ENCODE results near the gene ZFHX2.

The ZFHX2 gene

DNA sequence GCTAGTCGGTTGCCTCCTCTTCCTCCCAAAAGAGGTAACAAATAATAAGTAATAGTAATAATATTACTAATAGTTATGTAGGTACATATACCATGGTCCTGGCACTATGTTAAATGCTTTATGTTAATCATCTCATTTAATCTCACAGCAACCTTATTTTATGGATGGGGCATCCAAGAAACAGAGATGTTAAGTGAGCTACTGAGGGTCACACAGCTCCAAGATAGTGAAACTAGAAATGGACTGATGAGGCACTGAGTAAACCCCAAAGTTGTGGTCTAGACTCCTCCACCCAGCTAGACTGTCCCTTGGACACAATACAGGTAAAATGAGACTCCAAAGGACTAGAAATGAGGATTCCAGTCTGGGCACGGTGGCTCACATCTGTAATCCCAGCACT, 15.1 kb downstream of the ZFHX2 start:
- peaks cover 6% of the 10 kb centered on the region for H3K4me1 ChIP-seq
- no peaks in the 10 kb centered on the region for H3K9me3 ChIP-seq
- no peaks in the 10 kb centered on the region for H3K36me3 ChIP-seq
- no peaks in the 10 kb centered on the region for H3K27me3 ChIP-seq
- no peak overlapping the region for H3K4me3 ChIP-seq (ENCODE audit: low read depth, low read length)
- TF ChIP-seq, protein P1, sequence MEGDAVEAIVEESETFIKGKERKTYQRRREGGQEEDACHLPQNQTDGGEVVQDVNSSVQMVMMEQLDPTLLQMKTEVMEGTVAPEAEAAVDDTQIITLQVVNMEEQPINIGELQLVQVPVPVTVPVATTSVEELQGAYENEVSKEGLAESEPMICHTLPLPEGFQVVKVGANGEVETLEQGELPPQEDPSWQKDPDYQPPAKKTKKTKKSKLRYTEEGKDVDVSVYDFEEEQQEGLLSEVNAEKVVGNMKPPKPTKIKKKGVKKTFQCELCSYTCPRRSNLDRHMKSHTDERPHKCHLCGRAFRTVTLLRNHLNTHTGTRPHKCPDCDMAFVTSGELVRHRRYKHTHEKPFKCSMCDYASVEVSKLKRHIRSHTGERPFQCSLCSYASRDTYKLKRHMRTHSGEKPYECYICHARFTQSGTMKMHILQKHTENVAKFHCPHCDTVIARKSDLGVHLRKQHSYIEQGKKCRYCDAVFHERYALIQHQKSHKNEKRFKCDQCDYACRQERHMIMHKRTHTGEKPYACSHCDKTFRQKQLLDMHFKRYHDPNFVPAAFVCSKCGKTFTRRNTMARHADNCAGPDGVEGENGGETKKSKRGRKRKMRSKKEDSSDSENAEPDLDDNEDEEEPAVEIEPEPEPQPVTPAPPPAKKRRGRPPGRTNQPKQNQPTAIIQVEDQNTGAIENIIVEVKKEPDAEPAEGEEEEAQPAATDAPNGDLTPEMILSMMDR (IDR thresholded peaks at IDR 0.05; ENCODE audit: low read depth, low read length): no peak
- DNase-seq: no peak

DNA sequence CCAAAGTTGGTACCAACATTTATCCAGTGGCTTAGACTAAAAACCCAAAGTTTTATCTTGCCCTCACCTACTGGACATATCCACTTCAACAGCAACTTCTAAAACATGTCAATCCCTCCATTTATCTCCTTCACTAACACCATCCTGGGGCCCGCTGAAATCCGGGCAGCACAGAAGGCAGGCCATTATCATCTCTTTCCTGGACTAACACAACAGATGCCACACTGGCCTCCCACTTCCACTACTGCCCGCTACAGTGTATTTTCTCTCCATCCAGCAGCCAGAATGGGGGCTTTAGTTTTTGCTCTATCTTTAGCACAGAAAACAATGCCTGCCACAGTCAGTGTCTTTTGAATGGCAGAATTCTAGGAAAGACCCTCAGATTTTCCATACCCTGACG, 15.6 kb downstream of the ZFHX2 start:
- no peak for DNase-seq
- Histone ChIP-seq H3K36me3 (no peaks in the 10 kb centered on the region), H3K4me1 (peaks cover 6% of the 10 kb centered on the region), H3K9me3 (no peaks in the 10 kb centered on the region), H3K27me3 (no peaks in the 10 kb centered on the region), H3K4me3 (ENCODE audit: low read depth, low read length) (no peak overlapping the region)
- TF ChIP-seq, protein P1 (IDR thresholded peaks at IDR 0.05; ENCODE audit: low read depth, low read length): no peak

DNA sequence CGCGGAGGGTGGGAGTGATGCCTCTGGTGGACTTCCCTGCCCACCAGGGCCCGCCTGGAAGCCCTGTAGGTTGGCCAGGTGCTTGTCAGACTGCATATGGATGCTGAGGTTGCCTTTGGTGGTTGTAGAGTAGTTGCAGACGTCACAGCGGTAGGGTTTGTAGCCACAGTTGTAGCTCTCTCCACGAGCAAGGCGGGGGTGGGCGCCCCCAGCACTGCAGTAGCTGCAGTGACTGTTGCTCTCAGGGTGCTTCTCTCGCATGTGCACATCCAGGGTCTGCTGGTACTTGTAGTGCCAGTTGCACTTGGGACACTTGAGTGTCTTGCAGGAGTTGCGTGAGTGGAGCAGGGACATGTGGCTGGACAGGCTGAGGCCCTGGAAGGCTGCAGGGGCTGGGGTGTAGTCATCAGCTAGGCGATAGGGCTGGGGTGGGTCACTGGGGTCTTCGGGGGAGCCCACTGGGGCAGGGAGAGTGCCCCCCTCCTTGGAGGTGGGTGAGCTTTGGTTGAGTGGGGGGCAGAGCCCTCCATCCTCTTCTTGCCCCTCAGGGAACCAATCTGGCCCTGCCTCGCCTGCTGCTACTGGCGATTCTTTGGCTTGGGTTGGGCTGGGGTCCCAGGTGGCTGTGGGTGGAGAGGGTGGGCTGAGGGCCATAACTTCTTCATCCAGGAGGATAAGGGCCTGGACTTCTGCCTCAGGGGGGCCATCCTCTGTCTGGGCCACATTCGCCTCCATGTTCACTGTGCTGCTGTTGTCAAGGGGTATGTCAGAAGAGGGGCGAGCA, 17.7 kb downstream of the ZFHX2 start:
- no peak for DNase-seq
- Histone ChIP-seq H3K4me1 (no peaks in the 10 kb centered on the region; the same call in 1 of the 2 replicates), H3K4me3 (ENCODE audit: low read depth, low read length) (no peak overlapping the region), H3K9me3 (no peaks in the 10 kb centered on the region), H3K36me3 (no peaks in the 10 kb centered on the region), H3K27me3 (no peaks in the 10 kb centered on the region)
- TF ChIP-seq, protein P1 (IDR thresholded peaks at IDR 0.05; ENCODE audit: low read depth, low read length): no peak

DNA sequence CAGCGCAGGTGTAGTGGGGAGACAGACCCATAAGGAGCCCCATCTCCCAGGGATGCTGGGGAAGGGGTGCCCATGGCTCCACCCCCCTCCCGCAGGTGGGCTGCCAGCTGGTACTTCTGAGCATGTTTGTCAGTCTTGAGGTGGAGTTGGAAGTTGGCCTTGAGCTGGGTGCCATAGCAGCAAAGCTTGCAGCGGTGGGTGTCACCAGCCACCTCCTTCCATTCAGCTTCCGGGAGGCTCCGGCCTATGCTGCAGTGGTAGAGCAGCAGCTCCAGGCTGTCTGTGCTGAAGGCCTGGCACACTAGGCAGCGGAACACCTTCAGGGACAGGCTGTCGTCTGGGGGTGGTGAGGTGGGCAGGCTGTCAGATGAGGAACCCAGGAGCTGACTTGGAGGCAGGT, 18.9 kb downstream of the ZFHX2 start:
- no peak for DNase-seq
- Histone ChIP-seq H3K4me1 (no peaks in the 10 kb centered on the region), H3K4me3 (ENCODE audit: low read depth, low read length) (no peak overlapping the region), H3K9me3 (no peaks in the 10 kb centered on the region), H3K27me3 (no peaks in the 10 kb centered on the region), H3K36me3 (no peaks in the 10 kb centered on the region)
- TF ChIP-seq, protein P1 (IDR thresholded peaks at IDR 0.05; ENCODE audit: low read depth, low read length): no peak

GRCh38 chr14:23531391-23531790, 20.2 kb downstream of the ZFHX2 start:
- Histone ChIP-seq H3K9me3 (no peaks in the 10 kb centered on the region), H3K4me3 (ENCODE audit: low read depth, low read length) (no peak overlapping the region), H3K4me1 (no peaks in the 10 kb centered on the region), H3K36me3 (no peaks in the 10 kb centered on the region), H3K27me3 (no peaks in the 10 kb centered on the region)
- TF ChIP-seq, protein P1 (IDR thresholded peaks at IDR 0.05; ENCODE audit: low read depth, low read length): no peak
- no peak for DNase-seq

- no peak for DNase-seq
- Histone ChIP-seq H3K4me3 (ENCODE audit: low read depth, low read length) (no peak overlapping the region), H3K9me3 (no peaks in the 10 kb centered on the region), H3K36me3 (no peaks in the 10 kb centered on the region; the same call in 1 of the 2 replicates), H3K27me3 (no peaks in the 10 kb centered on the region), H3K4me1 (no peaks in the 10 kb centered on the region)
- TF ChIP-seq, protein P1 (IDR thresholded peaks at IDR 0.05; ENCODE audit: low read depth, low read length): no peak
These were observed 21.1 kb downstream of the ZFHX2 start for GRCh38 chr14:23530375-23531055.
